ENCODE measurements around the gene GTPBP2.

- no peak for TF ChIP-seq CTCF (IDR thresholded peaks at IDR 0.05; ENCODE audit: insufficient read depth, low read length)
- no peak for TF ChIP-seq POLR2AphosphoS5 (IDR thresholded peaks at IDR 0.05; ENCODE audit: low read depth)
- no peak for TF ChIP-seq GABPA (IDR thresholded peaks at IDR 0.05; ENCODE audit: low read depth)
- no peak for TF ChIP-seq REST (IDR thresholded peaks at IDR 0.05; ENCODE audit: insufficient replicate concordance, low read depth)
- TF ChIP-seq SPI1 (IDR thresholded peaks at IDR 0.05; ENCODE audit: borderline replicate concordance, low read depth), result no peak
Observed at GRCh38 chr6:43630980-43631619, 2.0 kb upstream of the GTPBP2 start.

Data from HL-60 (cell line).